Activated T-cell treated with anti-CD3 and anti-CD28 coated beads, Interleukin-2, amount 50 U/mL, for 4 hours (primary cell): ENCODE data around the gene ANXA9. TPM values are rescaled to one million over a fixed set of nuclear protein-coding genes. Genes with fewer than 3 reads are reported as not detected.
A peak's percentile ranks its signal among the peaks of the same experiment; 100 is the strongest.

Experiments
- ATAC-seq, 2 donors: fragments of 200-7000 bp; cut with Tn5 transposase; one replicate each; pipeline ENCODE4 v1.10.0; 2021
- DNase-seq: peaks from one replicate; pipeline ENCODE4 v3.0.0-alpha.2; 2020
- H3K27me3 Mint-ChIP-seq: one replicate; pipeline ENCODE4 v1.8.0; 2021; ENCODE audit warnings: low read depth, mixed read lengths
- H3K36me3 Mint-ChIP-seq: one replicate; pipeline ENCODE4 v1.8.0; 2022; ENCODE audit warnings: mixed read lengths; ENCODE audit not compliant: insufficient read depth
- H3K4me1 Mint-ChIP-seq: one replicate; pipeline ENCODE4 v1.8.0; 2021; ENCODE audit warnings: low read depth, mixed read lengths
- H3K4me3 Mint-ChIP-seq: one replicate; pipeline ENCODE4 v1.8.0; 2021; ENCODE audit warnings: mild to moderate bottlenecking, moderate library complexity, mixed read lengths
- H3K9me3 Mint-ChIP-seq: one replicate; pipeline ENCODE4 v1.8.0; 2021; ENCODE audit warnings: mixed read lengths
- total RNA-seq, 3 donors: library from RNA; stranded (reverse); gene quantifications; one replicate each; pipeline ENCODE4 v1.2.1, GENCODE V29; 2021

The ANXA9 gene
- total RNA-seq, 3 donors from 2014 or later, result not detected

- no peak for DNase-seq
- no peaks in the 10 kb centered on the region for H3K27me3 Mint-ChIP-seq
- H3K4me3 Mint-ChIP-seq, result peak overlapping the region; percentile 55
- H3K9me3 Mint-ChIP-seq, result no peaks in the 10 kb centered on the region
- H3K36me3 Mint-ChIP-seq, result peaks cover 20% of the 10 kb centered on the region
- H3K4me1 Mint-ChIP-seq, result peaks cover 37% of the 10 kb centered on the region
- ATAC-seq, result no peak
Measured at GRCh38 chr1:150970808-150971582, 11.1 kb upstream of the ANXA9 start.

- H3K9me3 Mint-ChIP-seq, result no peaks in the 10 kb centered on the region
- H3K4me3 Mint-ChIP-seq, result peak overlapping the region; percentile 89
- H3K4me1 Mint-ChIP-seq, result peaks cover 45% of the 10 kb centered on the region
- H3K27me3 Mint-ChIP-seq, result no peaks in the 10 kb centered on the region
- H3K36me3 Mint-ChIP-seq, result peaks cover 14% of the 10 kb centered on the region
- DNase-seq, result no peak
- no peak for ATAC-seq
Measured at GRCh38 chr1:150971583-150972416, 10.3 kb upstream of the ANXA9 start.

GRCh38 chr1:150972417-150972940 lies 9.6 kb upstream of the ANXA9 start:
- Mint-ChIP-seq H3K36me3 (peaks cover 11% of the 10 kb centered on the region), H3K9me3 (no peaks in the 10 kb centered on the region), H3K27me3 (no peaks in the 10 kb centered on the region), H3K4me3 (peak overlapping the region; percentile 89), H3K4me1 (peaks cover 52% of the 10 kb centered on the region)
- ATAC-seq, result no peak
- DNase-seq, result no peak

- H3K36me3 Mint-ChIP-seq, result peaks cover 3% of the 10 kb centered on the region
- H3K9me3 Mint-ChIP-seq, result no peaks in the 10 kb centered on the region
- peaks cover 56% of the 10 kb centered on the region for H3K4me1 Mint-ChIP-seq
- ATAC-seq, result peak; percentile 1 to 2
- H3K27me3 Mint-ChIP-seq, result no peaks in the 10 kb centered on the region
- DNase-seq, result no peak
- H3K4me3 Mint-ChIP-seq, result peak overlapping the region; percentile 89
Measured at GRCh38 chr1:150973258-150973835, 8.7 kb upstream of the ANXA9 start.

GRCh38 chr1:150973836-150974579 lies 8.1 kb upstream of the ANXA9 start:
- peak; percentile 54 to 56 for ATAC-seq
- no peaks in the 10 kb centered on the region for H3K36me3 Mint-ChIP-seq
- DNase-seq, result peak; percentile 29
- no peaks in the 10 kb centered on the region for H3K27me3 Mint-ChIP-seq
- peak overlapping the region; percentile 89 for H3K4me3 Mint-ChIP-seq
- peaks cover 61% of the 10 kb centered on the region for H3K4me1 Mint-ChIP-seq
- no peaks in the 10 kb centered on the region for H3K9me3 Mint-ChIP-seq

- no peaks in the 10 kb centered on the region for H3K9me3 Mint-ChIP-seq
- H3K27me3 Mint-ChIP-seq, result no peaks in the 10 kb centered on the region
- peak within 1 kb of the TSS; percentile 89 for H3K4me3 Mint-ChIP-seq
- peaks cover 66% of the 10 kb centered on the region for H3K4me1 Mint-ChIP-seq
- DNase-seq (peak; percentile 69), ATAC-seq (peak; percentile 64 to 66)
- no peaks in the 10 kb centered on the region for H3K36me3 Mint-ChIP-seq
Measured at GRCh38 chr1:150974580-150975478, 7.3 kb upstream of the ANXA9 start, which contains the start of gene CERS2. CERS2 (minus strand) TSS chr1:150974835; CDS start chr1:150969090, 5,745 bp downstream.

GRCh38 chr1:150976401-150976821 lies 5.7 kb upstream of the ANXA9 start:
- Mint-ChIP-seq H3K9me3 (no peaks in the 10 kb centered on the region), H3K4me1 (peaks cover 56% of the 10 kb centered on the region)
- DNase-seq, result no peak

GRCh38 chr1:150976879-150977694 lies 5.0 kb upstream of the ANXA9 start:
- Mint-ChIP-seq H3K4me1 (peaks cover 49% of the 10 kb centered on the region), H3K27me3 (no peaks in the 10 kb centered on the region), H3K36me3 (no peaks in the 10 kb centered on the region), H3K9me3 (no peaks in the 10 kb centered on the region), H3K4me3 (peak overlapping the region; percentile 77)
- ATAC-seq (no peak), DNase-seq (peak; percentile 62)

More at GRCh38 chr1:150976401-150976821, 5.7 kb upstream of the ANXA9 start:
- Mint-ChIP-seq H3K36me3 (no peaks in the 10 kb centered on the region), H3K4me3 (peak overlapping the region; percentile 77), H3K27me3 (no peaks in the 10 kb centered on the region)
- ATAC-seq, result no peak

- H3K4me3 Mint-ChIP-seq, result peak overlapping the region; percentile 49
- H3K4me1 Mint-ChIP-seq, result peaks cover 37% of the 10 kb centered on the region
- no peaks in the 10 kb centered on the region for H3K9me3 Mint-ChIP-seq
Measured at GRCh38 chr1:150979092-150980056, 2.7 kb upstream of the ANXA9 start.

GRCh38 chr1:150981177-150981804 lies 801 bp upstream of the ANXA9 start:
- DNase-seq (no peak), ATAC-seq (no peak)
- H3K4me3 Mint-ChIP-seq, result no peak overlapping the region
- H3K9me3 Mint-ChIP-seq, result no peaks in the 10 kb centered on the region
- H3K27me3 Mint-ChIP-seq, result no peaks in the 10 kb centered on the region
- no peaks in the 10 kb centered on the region for H3K36me3 Mint-ChIP-seq
- peaks cover 27% of the 10 kb centered on the region for H3K4me1 Mint-ChIP-seq

More at GRCh38 chr1:150979092-150980056, 2.7 kb upstream of the ANXA9 start:
- no peaks in the 10 kb centered on the region for H3K36me3 Mint-ChIP-seq
- no peaks in the 10 kb centered on the region for H3K27me3 Mint-ChIP-seq
- ATAC-seq (peak; percentile 59 to 60), DNase-seq (peak; percentile 89)

GRCh38 chr1:150985179-150985825 lies 3.2 kb downstream of the ANXA9 start:
- Mint-ChIP-seq H3K9me3 (no peaks in the 10 kb centered on the region), H3K27me3 (no peaks in the 10 kb centered on the region), H3K4me3 (no peak overlapping the region), H3K36me3 (no peaks in the 10 kb centered on the region), H3K4me1 (no peaks in the 10 kb centered on the region)
- ATAC-seq (no peak), DNase-seq (no peak)
